Neural progenitor cell (in vitro differentiated cells): ENCODE measurements around the gene NLGN3. TPM values are rescaled to one million over a fixed set of nuclear protein-coding genes. Genes with fewer than 3 reads are reported as not detected.

Experiments used
- DNase-seq: peaks from one replicate; pipeline ENCODE4 v3.0.0-alpha.2; 2016; ENCODE audit warnings: low spot score
- H2AFZ ChIP-seq: fragments of 200-600 bp; sonication (generic); replicated peaks from 2 replicates; pipeline ENCODE4 v1.6.1; 2016; ENCODE audit warnings: antibody characterized with exemption
- H3F3A ChIP-seq: fragments of 200-600 bp; sonication (generic); 2 replicates; pipeline ENCODE4 v1.6.1; 2016; ENCODE audit warnings: antibody characterized with exemption, low read depth
- H3K27ac ChIP-seq: fragments of 200-600 bp; sonication (generic); 2 replicates; pipeline ENCODE4 v1.5.1; 2016; ENCODE audit warnings: mild to moderate bottlenecking
- H3K27me3 ChIP-seq: fragments of 200-600 bp; sonication (generic); 2 replicates; pipeline ENCODE4 v1.6.1; 2016; ENCODE audit warnings: mild to moderate bottlenecking, moderate library complexity
- H3K36me3 ChIP-seq: fragments of 200-600 bp; sonication (generic); 2 replicates; pipeline ENCODE4 v1.5.1; 2016
- H3K4me1 ChIP-seq: fragments of 200-600 bp; sonication (generic); 2 replicates; pipeline ENCODE4 v1.6.1; 2016; ENCODE audit warnings: mixed run types
- H3K4me2 ChIP-seq: fragments of 200-600 bp; sonication (generic); 2 replicates; pipeline ENCODE4 v1.6.1; 2016
- H3K4me3 ChIP-seq: fragments of 200-600 bp; sonication (generic); 2 replicates; pipeline ENCODE4 v1.5.1; 2016
- H3K79me2 ChIP-seq: fragments of 200-600 bp; sonication (generic); 2 replicates; pipeline ENCODE4 v1.6.1; 2016; ENCODE audit warnings: low read depth
- H3K9ac ChIP-seq: fragments of 200-600 bp; sonication (generic); 2 replicates; pipeline ENCODE4 v1.6.1; 2016
- H3K9me3 ChIP-seq: fragments of 200-600 bp; sonication (generic); 2 replicates; pipeline ENCODE4 v1.5.1; 2016; ENCODE audit warnings: low read depth
- H4K20me1 ChIP-seq: fragments of 200-600 bp; sonication (generic); 2 replicates; pipeline ENCODE4 v1.6.1; 2016; ENCODE audit warnings: low read depth
- H3K27ac Mint-ChIP-seq: 3 replicates; pipeline ENCODE4 v1.8.0; 2021; ENCODE audit warnings: mixed read lengths
- H3K27me3 Mint-ChIP-seq: 2 replicates; pipeline ENCODE4 v1.8.0; 2022; ENCODE audit warnings: low read depth, mild to moderate bottlenecking, inconsistent platforms, moderate library complexity, mixed read lengths; ENCODE audit not compliant: insufficient read depth
- H3K36me3 Mint-ChIP-seq: 3 replicates; pipeline ENCODE4 v1.8.0; 2021; ENCODE audit warnings: mixed read lengths
- H3K4me1 Mint-ChIP-seq: 3 replicates; pipeline ENCODE4 v1.8.0; 2021; ENCODE audit warnings: mixed read lengths
- H3K4me3 Mint-ChIP-seq: 3 replicates; pipeline ENCODE4 v1.8.0; 2021; ENCODE audit warnings: mild to moderate bottlenecking, moderate library complexity, mixed read lengths
- H3K9me3 Mint-ChIP-seq: 3 replicates; pipeline ENCODE4 v1.8.0; 2020; ENCODE audit warnings: mixed read lengths
- EZH2 ChIP-seq: fragments of 200-600 bp; sonication (generic); IDR thresholded peaks from 2 replicates; pipeline ENCODE4 v1.6.1; 2017; ENCODE audit warnings: antibody characterized with exemption, mild to moderate bottlenecking, moderate library complexity
- EZH2phosphoT487 ChIP-seq: fragments of 200-600 bp; sonication (generic); IDR thresholded peaks from 2 replicates; pipeline ENCODE4 v1.6.1; 2017; ENCODE audit warnings: antibody characterized with exemption
- total RNA-seq: library from RNA; depleted of rRNA; stranded (reverse); fragments of >200 nt; gene quantifications from 2 replicates; pipeline ENCODE4 v1.2.3, GENCODE V29; 2015; ENCODE audit warnings: low replicate concordance
- TF ChIP-seq, protein P1 (sequence below): fragments of 200-600 bp; sonication (generic); IDR thresholded peaks from 2 replicates; pipeline ENCODE4 v1.5.1; 2017; ENCODE audit warnings: antibody characterized with exemption, mild to moderate bottlenecking

NLGN3 gene
- total RNA-seq, 1 donor from 2014 or later: 10.0 TPM

- Histone ChIP-seq H3K27me3 (peaks cover 11% of the 10 kb centered on the region), H3F3A (no peaks in the 10 kb centered on the region), H3K36me3 (no peaks in the 10 kb centered on the region), H4K20me1 (no peaks in the 10 kb centered on the region), H3K4me2 (peak overlapping the region; percentile 77), H2AFZ (no peak overlapping the region), H3K27ac (no peak overlapping the region), H3K79me2 (peaks cover 15% of the 10 kb centered on the region), H3K4me3 (peak overlapping the region; percentile 81), H3K4me1 (no peaks in the 10 kb centered on the region), H3K9ac (peak overlapping the region; percentile 91), H3K9me3 (no peaks in the 10 kb centered on the region)
- DNase-seq: no peak
- Mint-ChIP-seq H3K27ac (no peak overlapping the region), H3K4me1 (no peaks in the 10 kb centered on the region), H3K9me3 (peaks cover 5% of the 10 kb centered on the region), H3K4me3 (peak overlapping the region; percentile 87), H3K36me3 (peaks cover 16% of the 10 kb centered on the region), H3K27me3 (no peaks in the 10 kb centered on the region)
- TF ChIP-seq, protein P1, sequence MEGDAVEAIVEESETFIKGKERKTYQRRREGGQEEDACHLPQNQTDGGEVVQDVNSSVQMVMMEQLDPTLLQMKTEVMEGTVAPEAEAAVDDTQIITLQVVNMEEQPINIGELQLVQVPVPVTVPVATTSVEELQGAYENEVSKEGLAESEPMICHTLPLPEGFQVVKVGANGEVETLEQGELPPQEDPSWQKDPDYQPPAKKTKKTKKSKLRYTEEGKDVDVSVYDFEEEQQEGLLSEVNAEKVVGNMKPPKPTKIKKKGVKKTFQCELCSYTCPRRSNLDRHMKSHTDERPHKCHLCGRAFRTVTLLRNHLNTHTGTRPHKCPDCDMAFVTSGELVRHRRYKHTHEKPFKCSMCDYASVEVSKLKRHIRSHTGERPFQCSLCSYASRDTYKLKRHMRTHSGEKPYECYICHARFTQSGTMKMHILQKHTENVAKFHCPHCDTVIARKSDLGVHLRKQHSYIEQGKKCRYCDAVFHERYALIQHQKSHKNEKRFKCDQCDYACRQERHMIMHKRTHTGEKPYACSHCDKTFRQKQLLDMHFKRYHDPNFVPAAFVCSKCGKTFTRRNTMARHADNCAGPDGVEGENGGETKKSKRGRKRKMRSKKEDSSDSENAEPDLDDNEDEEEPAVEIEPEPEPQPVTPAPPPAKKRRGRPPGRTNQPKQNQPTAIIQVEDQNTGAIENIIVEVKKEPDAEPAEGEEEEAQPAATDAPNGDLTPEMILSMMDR: no peak
- TF ChIP-seq EZH2 (no peak), EZH2phosphoT487 (no peak)
Measured at GRCh38 chrX:71118985-71119535, 25.6 kb upstream of the NLGN3 start.

- Mint-ChIP-seq H3K4me3 (no peak overlapping the region), H3K9me3 (peaks cover 19% of the 10 kb centered on the region)
- no peaks in the 10 kb centered on the region for H3K36me3 ChIP-seq
Measured at GRCh38 chrX:71128166-71128833, 16.3 kb upstream of the NLGN3 start.

GRCh38 chrX:71128915-71129765, 15.5 kb upstream of the NLGN3 start:
- no peak overlapping the region for H3K4me3 ChIP-seq
- peaks cover 9% of the 10 kb centered on the region for H3K4me1 Mint-ChIP-seq
- H2AFZ ChIP-seq: no peak overlapping the region
- H3K27me3 ChIP-seq: no peaks in the 10 kb centered on the region
- H4K20me1 ChIP-seq: no peaks in the 10 kb centered on the region
- TF ChIP-seq, protein P1: peak; percentile 72
- TF ChIP-seq EZH2: no peak
- H3K36me3 Mint-ChIP-seq: peaks cover 32% of the 10 kb centered on the region
- no peak overlapping the region for H3K4me2 ChIP-seq
- no peaks in the 10 kb centered on the region for H3K79me2 ChIP-seq
- peak; percentile 62 for DNase-seq
- H3K27ac ChIP-seq: no peak overlapping the region
- H3K27ac Mint-ChIP-seq: no peak overlapping the region
- peaks cover 2% of the 10 kb centered on the region for H3K27me3 Mint-ChIP-seq
- H3K9me3 Mint-ChIP-seq: peaks cover 19% of the 10 kb centered on the region
- no peak overlapping the region for H3K4me3 Mint-ChIP-seq
- no peaks in the 10 kb centered on the region for H3K9me3 ChIP-seq
- no peaks in the 10 kb centered on the region for H3K4me1 ChIP-seq
- no peaks in the 10 kb centered on the region for H3F3A ChIP-seq
- H3K36me3 ChIP-seq: no peaks in the 10 kb centered on the region
- H3K9ac ChIP-seq: no peak overlapping the region

More at GRCh38 chrX:71128166-71128833, 16.3 kb upstream of the NLGN3 start:
- no peak overlapping the region for H3K27ac ChIP-seq
- no peak overlapping the region for H3K4me2 ChIP-seq
- H3F3A ChIP-seq: no peaks in the 10 kb centered on the region
- peaks cover 32% of the 10 kb centered on the region for H3K36me3 Mint-ChIP-seq
- peaks cover 2% of the 10 kb centered on the region for H3K27me3 Mint-ChIP-seq
- peaks cover 9% of the 10 kb centered on the region for H3K4me1 Mint-ChIP-seq
- no peak overlapping the region for H3K4me3 ChIP-seq
- TF ChIP-seq EZH2phosphoT487 (no peak), EZH2 (no peak)
- TF ChIP-seq, protein P1: no peak
- H4K20me1 ChIP-seq: no peaks in the 10 kb centered on the region
- H3K9ac ChIP-seq: no peak overlapping the region
- no peaks in the 10 kb centered on the region for H3K9me3 ChIP-seq
- H3K27me3 ChIP-seq: no peaks in the 10 kb centered on the region
- no peaks in the 10 kb centered on the region for H3K79me2 ChIP-seq
- DNase-seq: no peak
- H2AFZ ChIP-seq: no peak overlapping the region
- H3K27ac Mint-ChIP-seq: no peak overlapping the region
- no peaks in the 10 kb centered on the region for H3K4me1 ChIP-seq
